Tibial nerve (tissue), 4 donors: ENCODE results near the gene PCDHB5.
A peak's percentile ranks its signal among the peaks of the same experiment; 100 is the strongest.

Experiments used
- CTCF ChIP-seq, 5 experiments: fragments of 200-600 bp in 3 of 5; fragments of 450-650 bp in 2 of 5; sonication (generic) in 3 of 5; IDR thresholded peaks; one replicate each; pipeline ENCODE4 v1.5.1; 2016 to 2019; ENCODE audit warnings: antibody characterized with exemption in 5 of 5, mild to moderate bottlenecking in 3 of 5, moderate library complexity in 2 of 5
- EP300 ChIP-seq, 2 donors: sonication (generic); formaldehyde crosslinking; IDR thresholded peaks; one replicate each; pipeline ENCODE4 v1.6.1; 2017; ENCODE audit warnings: antibody characterized with exemption in 2 of 2, mild to moderate bottlenecking in 1 of 2
- POLR2A ChIP-seq, 2 donors: fragments of 450-650 bp; IDR thresholded peaks; one replicate each; pipeline ENCODE4 v1.6.1; 2017; ENCODE audit warnings: antibody characterized with exemption in 2 of 2, mild to moderate bottlenecking in 2 of 2, moderate library complexity in 2 of 2

GRCh38 chr5:141172381-141173204 lies 37.6 kb downstream of the PCDHB5 start, which contains the start of gene PCDHB7:
- no peak for TF ChIP-seq POLR2A (IDR thresholded peaks at IDR 0.05)
- no peak for TF ChIP-seq EP300 (IDR thresholded peaks at IDR 0.05)
- TF ChIP-seq CTCF (IDR thresholded peaks at IDR 0.05): peak in 4 of 5 experiments; percentile 9 to 33 (median 28)
